ENCODE data around the gene RASGEF1B. TPM values are rescaled to one million over a fixed set of nuclear protein-coding genes. Genes with fewer than 3 reads are reported as not detected.
A peak's percentile ranks its signal among the peaks of the same experiment; 100 is the strongest.

RASGEF1B gene
- total and polyA plus RNA-seq, 4 donors: 8.9 to 57.4 (median 32.1) TPM

DNA sequence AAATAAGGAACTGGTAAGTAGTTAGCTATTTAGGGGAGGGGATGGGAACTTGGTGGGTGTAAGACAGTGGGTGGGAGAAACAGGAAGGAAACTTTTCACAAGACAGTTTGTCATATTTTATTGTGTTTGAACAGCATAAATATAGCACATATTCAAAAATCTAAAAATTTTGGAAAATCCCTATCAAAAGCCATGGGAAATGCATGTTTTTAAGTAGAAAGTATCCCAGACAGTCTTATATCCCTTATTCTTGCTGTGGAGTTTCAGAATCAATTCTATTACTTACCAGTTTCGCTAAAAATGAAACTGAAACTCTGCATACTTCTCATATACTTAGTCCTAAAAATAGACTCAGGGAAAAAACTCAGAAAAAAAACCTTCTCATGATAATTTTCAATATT lies 22.3 kb upstream of the RASGEF1B start:
- DNase-seq (ENCODE audit: low spot score): no peak
- no peaks in the 10 kb centered on the region for H3K27me3 ChIP-seq (ENCODE audit: control insufficient read depth in 4 of 4, insufficient read depth in 4 of 4, low read length in 3 of 4)
- no peaks in the 10 kb centered on the region for H3K36me3 ChIP-seq (ENCODE audit: control insufficient read depth in 4 of 4, insufficient read depth in 3 of 4, low read depth in 1 of 4, low read length in 3 of 4)
- peaks cover 0 to 3% (median 0%) of the 10 kb centered on the region in 4 donors for H3K4me1 ChIP-seq (ENCODE audit: control insufficient read depth in 4 of 4, insufficient read depth in 4 of 4, low read length in 3 of 4)
- WGBS: 3% methylated on average over 1 of the region's 1 CpG
- H3K4me3 ChIP-seq (ENCODE audit: low read depth in 1 of 3, low read length in 3 of 3): peak overlapping the region in 2 of 3 donors; percentile 39 to 42
- peak overlapping the region; percentile 4 to 97 for H3K9ac ChIP-seq (ENCODE audit: low read depth in 1 of 2, low read length in 2 of 2)
- H3K9me3 ChIP-seq (ENCODE audit: control insufficient read depth in 4 of 4, low read length in 3 of 4): no peaks in the 10 kb centered on the region
- TF ChIP-seq, protein P1, sequence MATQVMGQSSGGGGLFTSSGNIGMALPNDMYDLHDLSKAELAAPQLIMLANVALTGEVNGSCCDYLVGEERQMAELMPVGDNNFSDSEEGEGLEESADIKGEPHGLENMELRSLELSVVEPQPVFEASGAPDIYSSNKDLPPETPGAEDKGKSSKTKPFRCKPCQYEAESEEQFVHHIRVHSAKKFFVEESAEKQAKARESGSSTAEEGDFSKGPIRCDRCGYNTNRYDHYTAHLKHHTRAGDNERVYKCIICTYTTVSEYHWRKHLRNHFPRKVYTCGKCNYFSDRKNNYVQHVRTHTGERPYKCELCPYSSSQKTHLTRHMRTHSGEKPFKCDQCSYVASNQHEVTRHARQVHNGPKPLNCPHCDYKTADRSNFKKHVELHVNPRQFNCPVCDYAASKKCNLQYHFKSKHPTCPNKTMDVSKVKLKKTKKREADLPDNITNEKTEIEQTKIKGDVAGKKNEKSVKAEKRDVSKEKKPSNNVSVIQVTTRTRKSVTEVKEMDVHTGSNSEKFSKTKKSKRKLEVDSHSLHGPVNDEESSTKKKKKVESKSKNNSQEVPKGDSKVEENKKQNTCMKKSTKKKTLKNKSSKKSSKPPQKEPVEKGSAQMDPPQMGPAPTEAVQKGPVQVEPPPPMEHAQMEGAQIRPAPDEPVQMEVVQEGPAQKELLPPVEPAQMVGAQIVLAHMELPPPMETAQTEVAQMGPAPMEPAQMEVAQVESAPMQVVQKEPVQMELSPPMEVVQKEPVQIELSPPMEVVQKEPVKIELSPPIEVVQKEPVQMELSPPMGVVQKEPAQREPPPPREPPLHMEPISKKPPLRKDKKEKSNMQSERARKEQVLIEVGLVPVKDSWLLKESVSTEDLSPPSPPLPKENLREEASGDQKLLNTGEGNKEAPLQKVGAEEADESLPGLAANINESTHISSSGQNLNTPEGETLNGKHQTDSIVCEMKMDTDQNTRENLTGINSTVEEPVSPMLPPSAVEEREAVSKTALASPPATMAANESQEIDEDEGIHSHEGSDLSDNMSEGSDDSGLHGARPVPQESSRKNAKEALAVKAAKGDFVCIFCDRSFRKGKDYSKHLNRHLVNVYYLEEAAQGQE (IDR thresholded peaks at IDR 0.05): peak; percentile 24
- no peak for TF ChIP-seq HNF4A (conservative IDR thresholded peaks at IDR 0.05)
- TF ChIP-seq NR2F2 (IDR thresholded peaks at IDR 0.05): no peak
- TF ChIP-seq RAD21 (IDR thresholded peaks at IDR 0.05): peak; percentile 17 to 31
- H3K27ac ChIP-seq (ENCODE audit: low read depth in 1 of 2, low read length in 2 of 2): peak overlapping the region; percentile 38 to 66

DNA sequence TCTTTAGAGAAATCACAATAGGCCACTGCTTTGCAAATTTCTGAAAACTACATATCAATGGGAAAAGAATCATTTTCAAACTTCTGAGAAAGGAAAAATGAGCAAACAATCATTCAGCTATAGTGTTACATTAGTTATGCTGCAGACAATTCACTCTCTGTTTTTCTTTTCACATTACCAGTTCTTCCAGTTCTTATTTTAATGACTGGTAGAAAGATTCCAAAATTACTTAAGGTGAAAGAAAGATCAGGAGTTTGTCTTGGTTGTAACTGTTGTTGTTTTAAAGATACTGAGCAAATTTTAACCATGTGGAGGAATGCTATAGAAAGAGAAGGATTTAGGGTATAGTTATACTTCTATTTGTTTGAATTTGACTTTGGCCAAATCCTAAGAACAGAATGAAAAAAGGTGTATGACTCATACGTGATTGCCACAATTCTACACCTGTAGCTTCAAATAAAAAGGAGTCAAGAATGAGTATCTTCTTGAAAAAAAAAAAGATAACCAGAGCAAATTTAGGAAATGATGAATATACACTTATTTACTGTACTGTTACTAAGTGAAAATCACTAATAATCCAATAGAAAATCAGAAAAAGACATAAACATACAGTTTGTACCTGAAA lies 21.0 kb upstream of the RASGEF1B start:
- Histone ChIP-seq H3K27me3 (ENCODE audit: control insufficient read depth in 4 of 4, insufficient read depth in 4 of 4, low read length in 3 of 4) (no peaks in the 10 kb centered on the region), H3K27ac (ENCODE audit: low read depth in 1 of 2, low read length in 2 of 2) (no peak overlapping the region), H3K9ac (ENCODE audit: low read depth in 1 of 2, low read length in 2 of 2) (no peak overlapping the region), H3K4me1 (ENCODE audit: control insufficient read depth in 4 of 4, insufficient read depth in 4 of 4, low read length in 3 of 4) (peaks cover 0 to 3% (median 0%) of the 10 kb centered on the region in 4 donors), H3K9me3 (ENCODE audit: control insufficient read depth in 4 of 4, low read length in 3 of 4) (no peaks in the 10 kb centered on the region), H3K4me3 (ENCODE audit: low read depth in 1 of 3, low read length in 3 of 3) (no peak overlapping the region), H3K36me3 (ENCODE audit: control insufficient read depth in 4 of 4, insufficient read depth in 3 of 4, low read depth in 1 of 4, low read length in 3 of 4) (no peaks in the 10 kb centered on the region)
- WGBS: 73% methylated on average over 1 of the region's 1 CpG
- TF ChIP-seq, protein P2, sequence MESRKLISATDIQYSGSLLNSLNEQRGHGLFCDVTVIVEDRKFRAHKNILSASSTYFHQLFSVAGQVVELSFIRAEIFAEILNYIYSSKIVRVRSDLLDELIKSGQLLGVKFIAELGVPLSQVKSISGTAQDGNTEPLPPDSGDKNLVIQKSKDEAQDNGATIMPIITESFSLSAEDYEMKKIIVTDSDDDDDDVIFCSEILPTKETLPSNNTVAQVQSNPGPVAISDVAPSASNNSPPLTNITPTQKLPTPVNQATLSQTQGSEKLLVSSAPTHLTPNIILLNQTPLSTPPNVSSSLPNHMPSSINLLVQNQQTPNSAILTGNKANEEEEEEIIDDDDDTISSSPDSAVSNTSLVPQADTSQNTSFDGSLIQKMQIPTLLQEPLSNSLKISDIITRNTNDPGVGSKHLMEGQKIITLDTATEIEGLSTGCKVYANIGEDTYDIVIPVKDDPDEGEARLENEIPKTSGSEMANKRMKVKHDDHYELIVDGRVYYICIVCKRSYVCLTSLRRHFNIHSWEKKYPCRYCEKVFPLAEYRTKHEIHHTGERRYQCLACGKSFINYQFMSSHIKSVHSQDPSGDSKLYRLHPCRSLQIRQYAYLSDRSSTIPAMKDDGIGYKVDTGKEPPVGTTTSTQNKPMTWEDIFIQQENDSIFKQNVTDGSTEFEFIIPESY (IDR thresholded peaks at IDR 0.05): no peak
- TF ChIP-seq TAF1 (conservative IDR thresholded peaks at IDR 0.05): no peak
- TF ChIP-seq, protein P3, sequence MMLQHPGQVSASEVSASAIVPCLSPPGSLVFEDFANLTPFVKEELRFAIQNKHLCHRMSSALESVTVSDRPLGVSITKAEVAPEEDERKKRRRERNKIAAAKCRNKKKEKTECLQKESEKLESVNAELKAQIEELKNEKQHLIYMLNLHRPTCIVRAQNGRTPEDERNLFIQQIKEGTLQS (IDR thresholded peaks at IDR 0.05): no peak
- no peak for DNase-seq (ENCODE audit: low spot score)

DNA sequence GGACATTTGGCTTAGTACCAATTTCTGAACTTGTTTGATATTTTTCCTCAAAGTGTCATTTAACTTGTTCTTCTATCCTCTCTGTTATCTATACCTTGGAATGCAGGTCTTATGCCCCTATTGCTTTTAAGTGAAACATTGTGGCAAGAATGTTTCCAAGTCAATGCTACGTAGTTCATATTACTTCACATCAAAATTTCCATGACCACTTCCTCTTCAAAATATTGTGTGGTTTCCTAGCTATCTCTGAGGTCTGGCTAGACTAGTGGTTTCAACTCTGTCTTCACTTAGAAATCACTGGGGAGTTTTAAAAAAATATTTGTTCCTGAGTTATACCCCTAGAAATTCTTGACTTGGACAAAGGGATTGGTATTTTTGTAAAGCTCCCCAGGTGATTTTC lies 20.2 kb upstream of the RASGEF1B start:
- H3K4me1 ChIP-seq (ENCODE audit: control insufficient read depth in 4 of 4, insufficient read depth in 4 of 4, low read length in 3 of 4): peaks cover 0 to 3% (median 0%) of the 10 kb centered on the region in 4 donors
- no peaks in the 10 kb centered on the region for H3K9me3 ChIP-seq (ENCODE audit: control insufficient read depth in 4 of 4, low read length in 3 of 4)
- no peak for DNase-seq (ENCODE audit: low spot score)
- H3K36me3 ChIP-seq (ENCODE audit: control insufficient read depth in 4 of 4, insufficient read depth in 3 of 4, low read depth in 1 of 4, low read length in 3 of 4): no peaks in the 10 kb centered on the region
- no peak overlapping the region for H3K9ac ChIP-seq (ENCODE audit: low read depth in 1 of 2, low read length in 2 of 2)
- H3K4me3 ChIP-seq (ENCODE audit: low read depth in 1 of 3, low read length in 3 of 3): no peak overlapping the region
- WGBS: 66% methylated on average over 1 of the region's 1 CpG
- peak overlapping the region in 1 of 2 donors; percentile 55 for H3K27ac ChIP-seq (ENCODE audit: low read depth in 1 of 2, low read length in 2 of 2)
- H3K27me3 ChIP-seq (ENCODE audit: control insufficient read depth in 4 of 4, insufficient read depth in 4 of 4, low read length in 3 of 4): no peaks in the 10 kb centered on the region
- TF ChIP-seq, protein P4, sequence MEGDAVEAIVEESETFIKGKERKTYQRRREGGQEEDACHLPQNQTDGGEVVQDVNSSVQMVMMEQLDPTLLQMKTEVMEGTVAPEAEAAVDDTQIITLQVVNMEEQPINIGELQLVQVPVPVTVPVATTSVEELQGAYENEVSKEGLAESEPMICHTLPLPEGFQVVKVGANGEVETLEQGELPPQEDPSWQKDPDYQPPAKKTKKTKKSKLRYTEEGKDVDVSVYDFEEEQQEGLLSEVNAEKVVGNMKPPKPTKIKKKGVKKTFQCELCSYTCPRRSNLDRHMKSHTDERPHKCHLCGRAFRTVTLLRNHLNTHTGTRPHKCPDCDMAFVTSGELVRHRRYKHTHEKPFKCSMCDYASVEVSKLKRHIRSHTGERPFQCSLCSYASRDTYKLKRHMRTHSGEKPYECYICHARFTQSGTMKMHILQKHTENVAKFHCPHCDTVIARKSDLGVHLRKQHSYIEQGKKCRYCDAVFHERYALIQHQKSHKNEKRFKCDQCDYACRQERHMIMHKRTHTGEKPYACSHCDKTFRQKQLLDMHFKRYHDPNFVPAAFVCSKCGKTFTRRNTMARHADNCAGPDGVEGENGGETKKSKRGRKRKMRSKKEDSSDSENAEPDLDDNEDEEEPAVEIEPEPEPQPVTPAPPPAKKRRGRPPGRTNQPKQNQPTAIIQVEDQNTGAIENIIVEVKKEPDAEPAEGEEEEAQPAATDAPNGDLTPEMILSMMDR (IDR thresholded peaks at IDR 0.05; ENCODE audit: low read depth, low read length, missing input control): no peak
- TF ChIP-seq, protein P1 (IDR thresholded peaks at IDR 0.05): no peak
- TF ChIP-seq HNF4G (IDR thresholded peaks at IDR 0.05) (no peak), FOXA2 (IDR thresholded peaks at IDR 0.05) (no peak), YY1 (IDR thresholded peaks at IDR 0.05) (no peak), SP1 (IDR thresholded peaks at IDR 0.05) (no peak), NR2F2 (IDR thresholded peaks at IDR 0.05) (no peak), JUND (IDR thresholded peaks at IDR 0.05) (no peak), EGR1 (IDR thresholded peaks at IDR 0.05; ENCODE audit: low read depth in 2 of 2) (no peak)
- TF ChIP-seq, protein P3 (IDR thresholded peaks at IDR 0.05): no peak
- TF ChIP-seq, protein P5, sequence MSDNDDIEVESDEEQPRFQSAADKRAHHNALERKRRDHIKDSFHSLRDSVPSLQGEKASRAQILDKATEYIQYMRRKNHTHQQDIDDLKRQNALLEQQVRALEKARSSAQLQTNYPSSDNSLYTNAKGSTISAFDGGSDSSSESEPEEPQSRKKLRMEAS (IDR thresholded peaks at IDR 0.05): no peak

All from liver (tissue), 9 donors.